Subcutaneous abdominal adipose tissue (tissue), 5 donors: Measurements from ENCODE around the gene CHKA.
A peak's percentile ranks its signal among the peaks of the same experiment; 100 is the strongest.

ENCODE experiments used
- H3K27ac ChIP-seq: one replicate; pipeline ENCODE4 v1.7.0; 2013; ENCODE audit warnings: low read depth, mild to moderate bottlenecking, inconsistent platforms, low read length, moderate library complexity
- H3K27me3 ChIP-seq, 5 donors: one replicate each; pipeline ENCODE4 v1.7.0; 2013; ENCODE audit warnings: low read length in 5 of 5, inconsistent platforms in 1 of 5; ENCODE audit not compliant: control insufficient read depth in 5 of 5, insufficient read depth in 4 of 5
- H3K36me3 ChIP-seq, 5 donors: one replicate each; pipeline ENCODE4 v1.7.0; 2013; ENCODE audit warnings: low read length in 5 of 5; ENCODE audit not compliant: control insufficient read depth in 5 of 5, insufficient read depth in 5 of 5
- H3K4me1 ChIP-seq, 5 donors: one replicate each; pipeline ENCODE4 v1.7.0; 2013; ENCODE audit warnings: low read length in 5 of 5, mild to moderate bottlenecking in 3 of 5, moderate library complexity in 1 of 5; ENCODE audit not compliant: control insufficient read depth in 5 of 5, insufficient read depth in 5 of 5
- H3K4me3 ChIP-seq, 5 donors: one replicate each; pipeline ENCODE4 v1.7.0; 2013; ENCODE audit warnings: low read length in 5 of 5, low read depth in 1 of 5
- H3K9ac ChIP-seq, 5 donors: one replicate each; pipeline ENCODE4 v1.7.0; 2013; ENCODE audit warnings: low read length in 5 of 5, mild to moderate bottlenecking in 4 of 5, moderate library complexity in 3 of 5
- H3K9me3 ChIP-seq, 5 donors: one replicate each; pipeline ENCODE4 v1.7.0; 2013; ENCODE audit warnings: low read length in 5 of 5; ENCODE audit not compliant: control insufficient read depth in 5 of 5
- donor health status: healthy.
- donor health status: healthy.
- donor health status: healthy.
- donor health status: healthy.
- donor health status: healthy.

CHKA gene

DNA sequence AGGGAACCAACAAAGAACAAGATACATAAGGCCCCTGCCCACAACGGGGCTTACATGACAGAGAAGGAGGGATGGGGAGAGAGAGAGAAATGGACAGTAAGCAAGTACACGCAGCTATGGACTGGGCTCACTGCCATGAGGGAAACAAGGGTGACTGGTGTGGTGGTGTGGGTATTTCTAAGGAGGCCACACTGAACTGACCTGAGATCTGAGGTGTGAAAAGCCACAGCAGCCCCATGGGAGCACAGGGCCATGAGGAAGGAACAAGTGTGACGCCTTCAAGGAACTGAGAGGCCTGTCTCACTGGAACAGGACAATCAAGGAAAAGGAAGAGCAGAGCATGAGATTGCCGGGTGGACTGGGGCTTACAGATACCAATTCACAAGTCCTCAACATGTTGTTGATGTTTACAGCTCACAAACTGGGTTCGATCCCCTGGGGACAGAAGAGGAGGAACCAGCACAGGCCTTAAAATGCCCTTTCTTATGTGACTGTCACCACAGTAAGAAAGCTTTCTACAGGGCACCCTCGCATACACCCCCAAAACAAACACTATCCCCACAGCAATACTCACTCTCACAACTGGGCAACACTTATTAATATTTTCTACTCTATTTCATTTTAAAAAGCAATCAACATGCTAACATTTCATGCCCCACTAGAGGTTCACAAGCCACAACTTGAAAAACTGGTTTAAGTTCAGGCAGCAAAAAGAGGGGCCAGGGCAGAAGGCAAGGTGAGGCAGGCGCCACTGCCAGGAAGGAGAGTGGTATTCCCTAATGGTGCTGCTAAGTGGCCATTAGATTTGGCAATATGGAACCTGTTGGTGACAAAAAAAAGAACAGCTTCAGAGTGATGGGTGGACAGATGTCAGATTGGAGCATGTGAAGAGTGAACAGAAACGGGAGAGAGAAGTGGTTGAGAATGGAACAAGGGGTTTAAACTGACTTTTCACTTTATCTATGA, 43.3 kb downstream of the CHKA start:
- Histone ChIP-seq H3K4me3 (no peak overlapping the region), H3K9ac (peak overlapping the region in 1 of 5 donors; percentile 20), H3K27me3 (no peaks in the 10 kb centered on the region), H3K4me1 (peaks cover 0 to 10% (median 0%) of the 10 kb centered on the region in 5 donors), H3K36me3 (peaks cover 4 to 43% (median 25%) of the 10 kb centered on the region in 5 donors), H3K27ac (no peak overlapping the region), H3K9me3 (no peaks in the 10 kb centered on the region)

DNA sequence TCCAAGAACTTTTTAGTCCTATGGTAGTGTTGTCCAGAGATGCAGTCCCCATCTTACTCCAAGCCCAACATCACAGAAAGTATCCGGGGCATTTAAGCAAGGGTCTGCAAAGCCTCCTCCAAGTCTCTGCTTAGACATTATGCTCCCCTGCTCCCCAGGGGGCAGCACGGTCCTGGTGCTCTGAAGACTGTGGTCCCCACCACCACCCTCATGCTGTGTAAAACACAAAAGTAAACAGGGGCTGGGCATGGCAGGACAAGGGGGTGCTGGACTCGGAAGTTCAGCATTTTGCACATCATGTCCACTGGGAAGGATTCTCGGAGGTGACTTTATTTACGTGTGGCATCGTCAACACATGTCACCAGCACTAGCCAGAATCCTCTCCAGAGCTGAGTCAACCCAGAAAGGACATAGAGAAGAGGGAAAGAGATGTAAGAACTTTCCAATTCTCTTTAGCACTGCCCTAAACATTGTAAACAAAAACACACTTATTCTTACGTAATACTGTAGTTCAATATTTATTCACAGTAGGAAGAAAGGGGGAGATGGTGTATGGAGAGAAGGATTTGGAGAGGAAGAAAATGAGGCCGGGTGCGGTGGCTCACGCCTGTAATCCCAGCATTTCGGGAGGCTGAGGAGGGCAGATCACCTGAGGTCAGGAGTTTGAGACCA, 44.7 kb downstream of the CHKA start:
- no peaks in the 10 kb centered on the region for H3K9me3 ChIP-seq
- H3K9ac ChIP-seq, result no peak overlapping the region
- no peaks in the 10 kb centered on the region for H3K27me3 ChIP-seq
- H3K27ac ChIP-seq, result no peak overlapping the region
- H3K36me3 ChIP-seq, result peaks cover 4 to 50% (median 31%) of the 10 kb centered on the region in 5 donors
- no peak overlapping the region for H3K4me3 ChIP-seq
- peaks cover 0 to 10% (median 0%) of the 10 kb centered on the region in 5 donors for H3K4me1 ChIP-seq

DNA sequence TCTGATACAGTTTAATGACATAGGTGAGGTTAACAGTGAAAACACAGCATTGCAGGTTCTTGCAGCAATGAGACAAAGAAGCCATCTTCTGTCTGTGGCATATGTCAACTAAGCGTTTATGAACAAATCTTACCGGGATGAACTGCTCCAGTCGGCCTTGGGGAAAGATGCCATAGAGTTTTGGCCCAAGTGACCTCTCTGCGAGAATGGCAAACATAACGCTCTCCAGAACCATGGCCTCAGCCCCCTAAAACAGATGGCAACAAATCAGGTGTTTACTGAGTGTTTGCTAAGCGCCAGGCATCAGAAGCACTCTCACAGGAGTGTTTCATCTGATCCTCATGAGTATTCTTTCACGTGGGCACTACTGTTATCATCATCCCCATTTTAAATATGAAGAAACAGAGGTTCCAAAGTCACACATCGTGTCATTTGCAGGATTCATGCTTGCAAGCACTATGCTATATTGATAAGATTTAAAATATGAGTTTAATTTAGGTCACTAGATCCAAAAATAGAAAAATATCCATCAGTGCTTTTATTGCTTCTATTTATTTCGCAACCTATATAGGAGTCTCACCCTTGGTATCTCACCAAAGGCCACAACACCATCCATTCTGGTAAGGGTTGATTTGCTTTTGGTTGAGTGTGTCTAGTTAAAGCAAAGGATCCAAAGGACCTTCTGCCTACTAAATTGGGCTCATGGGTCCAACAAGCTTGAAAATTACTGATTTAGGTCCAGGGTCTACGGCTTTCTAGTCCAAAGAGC, 46.4 kb downstream of the CHKA start:
- Histone ChIP-seq H3K4me3 (no peak overlapping the region), H3K9me3 (no peaks in the 10 kb centered on the region), H3K9ac (no peak overlapping the region), H3K27ac (no peak overlapping the region), H3K4me1 (peaks cover 0 to 11% (median 0%) of the 10 kb centered on the region in 5 donors), H3K27me3 (no peaks in the 10 kb centered on the region), H3K36me3 (peaks cover 13 to 53% (median 33%) of the 10 kb centered on the region in 5 donors)

DNA sequence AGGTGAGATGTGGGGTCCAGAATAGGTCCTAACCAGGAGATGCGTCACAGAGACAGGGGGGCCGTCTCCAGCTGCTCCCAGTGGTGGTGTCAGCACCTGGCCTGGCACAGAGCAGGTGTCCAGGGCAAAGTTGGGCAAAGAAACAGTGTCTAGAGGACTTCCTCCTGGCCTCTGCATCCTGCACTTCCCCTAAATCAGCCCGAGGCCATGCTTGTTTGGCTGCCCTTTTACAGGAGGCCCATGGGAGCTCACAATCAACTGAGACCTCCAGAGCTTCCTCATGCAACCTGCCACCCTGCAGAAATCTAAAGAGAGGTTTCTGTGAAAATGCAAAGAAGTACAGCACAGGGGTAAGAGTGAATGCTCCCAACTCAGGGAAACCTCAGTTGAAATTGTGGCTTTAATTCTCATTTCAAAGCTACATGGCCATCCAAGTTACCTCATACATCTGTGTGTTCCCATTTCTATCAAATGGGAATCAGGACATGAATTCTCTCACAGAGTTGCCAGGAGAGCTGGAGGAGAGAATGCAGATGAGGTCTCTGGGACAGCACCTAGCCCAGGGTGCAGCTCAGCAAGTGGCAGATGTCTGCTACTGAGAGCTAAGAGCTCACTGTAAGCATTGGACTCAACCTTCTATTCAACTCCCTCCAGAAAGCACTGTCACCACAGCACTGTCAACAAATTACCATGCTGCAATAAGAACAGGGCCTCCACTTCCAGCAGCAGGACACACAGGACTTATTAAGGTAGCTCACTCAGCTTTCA, 49.7 kb downstream of the CHKA start:
- H3K27ac ChIP-seq, result no peak overlapping the region
- no peak overlapping the region for H3K4me3 ChIP-seq
- no peak overlapping the region for H3K9ac ChIP-seq
- no peaks in the 10 kb centered on the region for H3K9me3 ChIP-seq
- no peaks in the 10 kb centered on the region for H3K27me3 ChIP-seq
- peaks cover 0 to 9% (median 5%) of the 10 kb centered on the region in 5 donors for H3K4me1 ChIP-seq
- peaks cover 12 to 77% (median 55%) of the 10 kb centered on the region in 5 donors for H3K36me3 ChIP-seq

DNA sequence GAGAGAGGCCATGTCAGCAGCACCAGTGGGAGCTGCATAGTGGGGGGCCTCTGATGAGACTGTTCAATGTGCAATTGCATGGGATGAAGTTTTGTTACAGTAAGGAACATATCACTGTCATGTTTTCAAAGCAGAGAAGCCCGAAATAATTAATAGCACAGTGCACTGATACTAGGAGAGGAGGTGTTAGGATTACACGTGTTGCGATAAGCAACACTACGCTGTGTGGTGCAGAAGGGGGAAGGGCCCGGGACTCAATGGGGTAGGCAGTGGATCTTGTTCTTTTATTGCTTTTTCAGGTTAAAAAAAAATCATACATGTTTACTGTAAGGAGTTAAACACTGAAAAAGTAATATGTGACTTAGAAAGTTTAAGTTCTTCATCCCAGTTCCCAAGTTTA, 53.2 kb downstream of the CHKA start:
- Histone ChIP-seq H3K9me3 (no peaks in the 10 kb centered on the region), H3K9ac (no peak overlapping the region), H3K27me3 (no peaks in the 10 kb centered on the region), H3K36me3 (peaks cover 15 to 87% (median 72%) of the 10 kb centered on the region in 5 donors), H3K4me1 (peaks cover 0 to 21% (median 10%) of the 10 kb centered on the region in 5 donors), H3K4me3 (no peak overlapping the region), H3K27ac (no peak overlapping the region)

DNA sequence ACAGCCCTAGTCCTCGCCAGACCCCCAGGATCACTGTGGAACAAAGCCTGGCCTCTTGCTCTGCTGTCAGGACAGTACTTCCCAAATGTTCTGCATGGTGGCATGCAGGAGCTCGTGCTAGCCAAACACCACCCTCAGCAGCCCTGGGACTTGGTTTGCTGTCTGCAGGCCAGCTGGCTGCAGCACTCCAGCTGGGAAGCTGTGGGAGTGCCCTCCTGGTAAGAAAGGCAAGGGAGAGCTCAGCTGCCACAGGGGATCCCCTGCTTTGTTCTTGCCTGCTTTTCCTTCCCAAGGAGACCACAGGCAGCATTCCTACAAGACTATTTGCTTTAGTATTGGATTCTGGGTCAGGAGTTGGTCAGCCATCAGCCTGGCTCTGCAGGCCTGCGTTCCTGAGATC, 54.4 kb downstream of the CHKA start:
- Histone ChIP-seq H3K36me3 (peaks cover 15 to 92% (median 77%) of the 10 kb centered on the region in 5 donors), H3K9me3 (no peaks in the 10 kb centered on the region), H3K4me1 (peaks cover 0 to 21% (median 10%) of the 10 kb centered on the region in 5 donors), H3K27me3 (no peaks in the 10 kb centered on the region), H3K27ac (no peak overlapping the region), H3K4me3 (no peak overlapping the region), H3K9ac (no peak overlapping the region)

DNA sequence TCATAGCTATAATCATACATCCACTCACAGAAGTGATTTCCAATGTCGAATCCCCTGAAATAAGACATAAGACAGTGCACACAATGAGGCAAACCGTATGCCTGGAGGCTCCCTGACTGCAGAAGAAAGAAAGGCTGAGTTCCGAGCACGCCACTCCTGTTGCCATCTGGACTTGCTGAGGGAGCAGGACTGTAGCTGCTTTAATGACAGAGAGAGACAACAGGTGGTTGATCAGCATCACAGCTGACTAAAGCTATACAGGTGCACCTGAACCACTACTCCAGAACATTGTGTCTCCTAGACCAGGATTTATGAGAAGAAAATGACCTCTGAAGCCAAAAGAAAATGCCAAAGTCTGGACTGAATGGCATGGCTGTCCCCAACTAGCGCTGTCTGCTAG, 55.3 kb downstream of the CHKA start:
- Histone ChIP-seq H3K4me1 (peaks cover 0 to 16% (median 10%) of the 10 kb centered on the region in 5 donors), H3K9ac (no peak overlapping the region), H3K27me3 (no peaks in the 10 kb centered on the region), H3K36me3 (peaks cover 15 to 91% (median 77%) of the 10 kb centered on the region in 5 donors), H3K9me3 (no peaks in the 10 kb centered on the region), H3K4me3 (no peak overlapping the region), H3K27ac (no peak overlapping the region)

DNA sequence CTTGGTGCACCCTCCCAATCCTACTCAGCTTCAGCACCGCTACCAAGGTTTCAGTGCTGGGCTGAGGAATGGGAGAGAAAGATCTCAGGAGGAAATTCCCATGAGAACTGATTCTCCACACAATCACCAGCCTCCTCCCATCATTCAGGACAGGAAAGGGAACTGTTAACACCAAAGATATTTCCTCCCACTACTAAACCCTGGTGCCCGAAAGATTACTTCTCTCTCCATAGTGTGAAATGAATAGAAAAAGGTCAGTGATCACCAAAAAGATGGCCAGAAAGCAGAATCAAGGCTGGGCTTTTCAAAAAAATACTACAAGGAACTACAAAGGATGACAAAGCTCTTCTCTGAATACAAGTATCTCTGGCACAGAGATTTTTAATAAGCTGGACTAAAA, 56.3 kb downstream of the CHKA start:
- H3K4me1 ChIP-seq, result peaks cover 0 to 16% (median 10%) of the 10 kb centered on the region in 5 donors
- peaks cover 7 to 88% (median 74%) of the 10 kb centered on the region in 5 donors for H3K36me3 ChIP-seq
- no peaks in the 10 kb centered on the region for H3K9me3 ChIP-seq
- H3K27ac ChIP-seq, result no peak overlapping the region
- no peaks in the 10 kb centered on the region for H3K27me3 ChIP-seq
- no peak overlapping the region for H3K4me3 ChIP-seq
- no peak overlapping the region for H3K9ac ChIP-seq

DNA sequence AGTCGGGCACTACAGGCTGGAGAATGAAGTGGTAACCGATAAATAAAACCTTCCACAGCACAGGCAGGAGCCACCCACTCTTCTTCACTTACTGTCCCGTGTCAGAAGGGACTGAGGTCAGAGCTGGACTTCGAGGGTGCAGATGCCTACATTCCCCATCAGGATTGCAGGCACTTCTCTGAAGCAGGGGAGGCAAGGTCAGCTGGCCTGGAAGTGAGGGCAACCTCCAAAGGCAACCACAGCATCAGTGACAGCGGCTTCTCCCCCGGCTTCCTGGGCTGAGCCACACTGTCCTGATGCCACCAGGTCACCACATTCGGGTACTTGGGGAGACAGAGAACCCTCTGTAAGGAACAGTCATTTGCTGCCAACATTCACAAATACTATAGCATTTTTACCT, 59.7 kb downstream of the CHKA start:
- H3K36me3 ChIP-seq, result peaks cover 7 to 67% (median 46%) of the 10 kb centered on the region in 5 donors
- H3K9me3 ChIP-seq, result no peaks in the 10 kb centered on the region

More for the DNA sequence above, 59.7 kb downstream of the CHKA start:
- Histone ChIP-seq H3K9ac (no peak overlapping the region), H3K27ac (no peak overlapping the region), H3K27me3 (no peaks in the 10 kb centered on the region), H3K4me1 (peaks cover 0 to 12% (median 9%) of the 10 kb centered on the region in 5 donors), H3K4me3 (no peak overlapping the region)
